GM19463 (cell line): ENCODE measurements around the gene MBTD1.
"Not testable (repeated sequence)": the region's sequence is repeated elsewhere in the genome, so short reads cannot be mapped to it uniquely, and the experiment has no call there.

ENCODE experiments used
- ATAC-seq: cut with Tn5 transposase; IDR thresholded peaks from one replicate; pipeline ENCODE4 v1.9.1; 2021; ENCODE audit warnings: mild to moderate bottlenecking, moderate library complexity; ENCODE audit not compliant: unreplicated experiment

MBTD1 gene

DNA sequence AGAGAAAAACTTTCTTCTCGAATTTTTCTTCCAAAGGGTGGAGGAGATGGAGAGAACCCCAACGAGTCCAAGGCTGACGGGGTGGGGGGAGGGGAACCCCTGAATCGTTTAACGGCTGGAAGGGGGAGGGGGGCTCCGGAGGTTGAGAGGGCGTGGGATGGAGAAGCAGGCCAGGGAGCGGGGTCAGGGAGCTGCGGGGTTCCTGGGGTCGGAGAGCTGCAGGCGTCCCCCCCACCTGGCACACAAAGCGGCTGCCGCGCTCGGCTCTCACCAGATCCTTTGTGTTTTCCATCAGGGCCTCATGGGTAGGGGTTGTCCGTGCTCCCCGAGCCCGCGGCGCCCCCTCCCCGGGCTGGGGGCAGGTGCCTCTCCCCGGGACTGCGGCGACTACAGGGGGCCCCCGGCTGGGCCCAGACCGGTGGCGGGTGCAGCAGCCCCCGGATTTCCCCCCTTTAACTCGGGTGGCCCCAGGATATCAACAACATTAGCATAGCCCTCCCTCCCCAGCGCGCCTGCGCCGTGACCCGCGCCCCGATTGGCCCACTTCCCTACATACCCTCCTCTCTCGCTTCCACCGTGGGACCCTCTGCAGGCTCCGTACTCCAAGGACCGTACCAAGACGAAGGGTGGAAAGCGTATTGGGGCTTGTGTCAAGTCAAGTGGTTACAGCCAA is at the start of gene MBTD1:
MBTD1 (minus strand) TSS at position 486 of the 673 bp plus-strand sequence. CDS start 34,888 bp downstream, outside the sequence.
- peak; percentile 74 for ATAC-seq

GRCh38 chr17:51305182-51305581 is 45.3 kb upstream of the MBTD1 start:
- no peak for ATAC-seq

DNA sequence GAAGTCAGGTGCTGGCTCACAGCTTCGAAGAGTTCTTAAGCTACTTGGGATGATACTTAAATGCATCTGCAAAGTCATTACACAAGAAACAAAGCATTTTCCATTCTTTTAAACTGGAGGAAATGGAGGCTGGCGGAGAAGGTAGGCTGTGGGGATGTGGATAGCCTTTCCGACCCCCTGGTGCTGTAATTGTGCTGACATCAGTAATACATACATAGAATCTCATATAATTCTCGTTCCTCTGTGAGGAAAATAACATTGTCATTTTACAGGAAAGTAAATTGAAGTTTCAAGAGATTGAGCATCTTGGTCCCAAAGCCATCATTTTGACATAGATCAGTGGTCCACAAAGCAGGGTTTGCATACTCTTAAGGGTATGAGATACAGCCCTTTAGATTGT is 40.0 kb upstream of the MBTD1 start:
- no peak for ATAC-seq

DNA sequence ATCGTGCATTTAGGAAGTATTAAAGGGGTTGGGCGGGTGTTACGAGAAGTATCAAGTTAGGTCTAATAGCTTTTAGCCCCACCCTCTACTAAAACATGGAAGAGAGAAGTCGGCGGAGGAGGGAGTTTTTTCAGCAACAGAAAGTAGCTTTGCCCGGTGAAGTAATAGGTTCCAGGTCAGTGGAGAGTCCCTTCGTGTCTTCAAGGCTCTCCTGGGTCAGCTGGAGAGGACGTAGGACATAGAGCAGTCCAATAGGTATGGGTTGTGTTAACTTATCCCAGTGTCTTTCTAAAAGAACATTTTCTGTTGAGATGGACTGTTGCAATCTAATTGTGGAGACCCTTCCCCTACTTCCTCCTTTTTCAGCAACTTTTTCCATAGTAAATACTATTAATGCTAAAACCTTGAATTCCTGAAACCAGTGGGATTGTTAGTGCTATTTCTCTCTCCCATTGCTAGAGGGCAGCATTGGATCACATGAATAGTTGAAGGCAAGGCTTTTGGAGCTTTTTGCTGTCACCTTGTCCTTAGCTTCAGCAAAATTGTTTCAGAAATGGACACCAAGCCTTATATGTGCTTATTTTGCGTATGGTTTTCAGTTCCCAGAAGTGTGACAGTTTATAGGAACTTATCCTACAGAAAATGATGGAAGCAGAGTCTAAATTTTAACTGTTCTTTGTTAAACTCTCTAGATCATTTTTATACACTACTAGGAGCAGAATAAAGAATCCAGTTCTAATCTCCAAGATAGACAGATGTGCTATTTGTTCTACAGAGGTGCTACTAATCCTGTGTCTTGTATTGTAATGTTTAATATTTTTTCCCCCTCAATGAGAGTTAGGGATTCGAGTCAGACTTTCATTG is 38.9 kb upstream of the MBTD1 start:
- ATAC-seq: no peak

DNA sequence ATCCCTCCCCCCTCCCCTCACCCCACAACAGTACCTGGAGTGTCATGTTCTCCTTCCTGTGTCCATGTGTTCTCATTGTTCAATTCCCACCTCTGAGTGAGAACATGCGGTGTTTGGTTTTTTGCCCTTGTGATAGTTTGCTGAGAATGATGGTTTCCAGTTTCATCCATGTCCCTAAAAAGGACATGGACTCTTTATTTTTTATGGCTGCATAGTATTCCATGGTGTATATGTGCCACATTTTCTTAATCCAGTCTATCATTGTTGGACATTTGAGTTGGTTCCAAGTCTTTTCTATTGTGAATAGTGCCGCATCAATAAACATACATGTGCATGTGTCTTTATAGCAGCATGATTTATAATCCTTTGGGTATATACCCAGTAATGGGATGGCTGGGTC is 34.5 kb upstream of the MBTD1 start:
- ATAC-seq: not testable (repeated sequence)

DNA sequence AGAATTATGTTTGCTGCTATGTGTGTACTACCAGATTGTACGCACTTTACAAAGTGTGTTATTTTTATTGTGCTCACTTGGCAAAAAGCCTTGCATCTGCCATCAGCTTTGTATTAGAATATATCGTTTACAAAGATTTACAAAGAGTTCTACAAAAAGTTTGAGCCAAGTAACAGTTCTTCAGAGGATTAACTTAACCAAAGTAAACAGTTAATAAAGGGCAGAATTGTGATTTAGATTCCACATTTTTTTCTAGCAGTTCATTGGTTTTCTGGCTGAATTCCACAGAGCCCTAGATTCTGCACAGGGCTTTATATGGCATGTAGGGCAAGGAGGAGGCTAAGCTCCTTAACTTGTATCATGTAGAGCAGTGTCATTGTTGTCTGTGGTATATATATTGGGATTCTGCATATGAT is 29.9 kb upstream of the MBTD1 start:
- no peak for ATAC-seq

- no peak for ATAC-seq
Observed at GRCh38 chr17:51287412-51287811, 27.6 kb upstream of the MBTD1 start.

DNA sequence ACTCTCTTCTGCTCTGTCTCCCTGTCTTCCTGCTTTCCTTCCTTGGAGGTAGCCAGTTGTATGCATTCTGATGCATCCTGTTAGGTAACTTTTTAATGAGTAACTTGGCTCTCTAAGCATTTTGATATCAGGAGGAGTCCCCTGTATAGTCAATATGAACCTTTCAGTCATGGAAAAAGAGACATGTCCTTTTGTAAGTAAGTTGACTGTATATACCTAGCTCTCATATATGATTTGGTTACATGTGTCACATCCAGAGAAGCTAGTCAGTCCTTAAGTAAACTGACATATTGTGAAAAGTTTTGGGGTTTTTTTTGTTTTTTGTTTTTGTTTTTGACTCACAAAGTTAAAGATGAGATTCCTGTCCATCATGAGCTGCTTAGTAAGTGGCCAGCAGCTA is 19.3 kb upstream of the MBTD1 start:
- no peak for ATAC-seq

DNA sequence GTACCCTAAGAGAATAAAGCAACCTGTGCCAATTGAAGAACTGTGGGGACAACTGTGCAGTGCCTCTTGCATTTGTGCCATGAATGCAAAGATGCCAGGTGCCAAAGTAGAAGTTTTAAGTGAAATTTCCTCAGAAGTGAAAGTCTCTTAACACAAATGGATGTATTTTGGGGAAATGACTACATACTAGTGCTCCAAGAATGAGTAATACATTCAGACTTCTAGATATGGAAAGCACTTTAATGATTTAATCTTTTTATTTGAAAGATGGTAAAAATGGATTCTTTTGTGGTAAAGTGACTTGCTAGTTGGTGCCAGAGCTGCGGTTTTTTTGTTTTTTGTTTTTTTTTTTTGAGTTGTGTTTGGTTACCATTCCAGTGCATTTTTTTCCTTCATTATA is 15.5 kb upstream of the MBTD1 start:
- no peak for ATAC-seq

GRCh38 chr17:51272812-51273211 is 13.0 kb upstream of the MBTD1 start:
- ATAC-seq: no peak

GRCh38 chr17:51270636-51271035 is 10.8 kb upstream of the MBTD1 start:
- no peak for ATAC-seq

GRCh38 chr17:51269991-51270390 is 10.1 kb upstream of the MBTD1 start:
- ATAC-seq: no peak

DNA sequence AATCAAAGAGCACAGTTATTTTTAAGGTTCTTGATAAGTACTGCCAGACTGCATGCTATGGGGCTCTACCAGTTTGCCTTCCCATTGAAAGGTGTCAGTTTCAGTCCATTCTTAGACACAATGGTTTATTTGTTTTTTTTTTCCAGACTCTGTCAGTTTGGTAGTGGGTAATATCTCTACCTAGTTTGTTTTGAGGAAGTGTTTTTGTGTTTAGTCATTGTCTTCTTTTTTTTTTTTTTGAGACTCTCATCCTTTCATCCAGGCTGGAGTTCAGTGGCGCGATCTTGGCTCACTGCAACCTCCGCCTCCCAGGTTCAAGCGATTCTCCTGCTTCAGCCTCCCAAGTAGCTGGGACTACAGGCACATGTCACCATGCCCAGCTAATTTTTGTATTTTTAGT is 4.6 kb upstream of the MBTD1 start:
- not testable (repeated sequence) for ATAC-seq

DNA sequence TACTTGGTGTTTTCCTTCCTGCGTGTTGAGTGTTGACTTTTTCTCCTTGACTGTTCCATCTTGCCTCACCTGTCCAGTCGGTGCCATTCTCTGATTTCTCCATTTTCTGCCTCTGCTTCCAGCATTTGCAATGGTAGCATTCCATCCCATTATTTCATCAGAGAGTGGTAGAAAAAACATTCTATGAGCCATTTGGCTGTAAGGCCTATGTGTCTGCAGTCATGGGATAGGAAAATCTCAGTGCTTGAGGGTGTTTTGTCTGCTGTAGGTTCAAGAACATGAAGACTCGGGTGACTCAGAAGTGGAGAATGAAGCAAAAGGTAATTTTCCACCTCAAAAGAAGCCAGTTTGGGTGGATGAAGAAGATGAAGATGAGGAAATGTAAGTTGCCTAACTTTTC is 3.2 kb upstream of the MBTD1 start:
- ATAC-seq: no peak

DNA sequence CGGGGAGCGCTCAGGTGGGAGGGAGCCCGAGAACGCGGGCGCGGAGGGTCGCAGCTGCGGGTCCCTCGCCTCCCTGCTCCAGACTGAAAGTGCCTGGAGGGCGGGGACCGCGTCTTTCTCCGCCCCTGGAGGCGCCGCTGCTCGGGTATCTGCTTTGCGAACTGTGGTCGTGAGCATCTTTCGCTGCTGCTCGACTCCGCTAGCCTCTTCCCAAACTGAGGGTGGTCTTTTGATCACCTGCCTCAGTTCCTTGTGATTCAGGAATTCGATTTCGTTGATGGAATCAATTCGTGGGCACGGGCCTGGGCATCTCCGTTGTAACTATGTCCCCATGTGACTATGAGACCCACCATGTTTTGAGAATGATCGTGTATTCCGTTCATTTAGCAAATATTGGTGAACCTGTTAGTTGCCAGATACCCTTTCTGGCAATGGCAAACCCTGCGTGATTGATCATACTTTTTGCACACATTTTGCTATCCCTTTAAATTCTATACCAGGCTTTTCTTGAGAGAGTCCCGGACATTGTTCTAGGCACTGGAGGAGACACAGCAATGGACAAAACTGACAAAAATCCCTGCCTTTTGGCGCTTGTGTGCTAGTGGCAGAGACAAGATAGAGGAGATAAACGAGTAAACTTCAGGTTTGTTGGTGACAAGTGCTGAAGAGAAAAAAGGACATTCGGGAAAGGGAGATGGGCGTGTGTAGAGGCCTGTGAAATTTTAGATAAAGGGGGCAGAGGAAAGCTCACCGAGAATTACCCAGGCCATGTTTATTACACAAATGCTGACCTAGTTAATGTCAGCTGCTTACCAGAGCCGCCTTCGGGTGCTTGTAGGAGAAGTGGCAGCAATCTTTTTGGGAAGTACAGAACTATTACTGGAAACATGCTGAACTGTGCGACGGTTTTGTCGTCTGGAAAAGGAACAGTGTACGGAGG is 1.4 kb upstream of the MBTD1 start:
- no peak for ATAC-seq

- ATAC-seq: peak; percentile 69
Observed at GRCh38 chr17:51260237-51261023, 581 bp upstream of the MBTD1 start, which contains the start of gene UTP18. UTP18 (plus strand) TSS chr17:51260546; CDS start chr17:51260585, 39 bp downstream.

DNA sequence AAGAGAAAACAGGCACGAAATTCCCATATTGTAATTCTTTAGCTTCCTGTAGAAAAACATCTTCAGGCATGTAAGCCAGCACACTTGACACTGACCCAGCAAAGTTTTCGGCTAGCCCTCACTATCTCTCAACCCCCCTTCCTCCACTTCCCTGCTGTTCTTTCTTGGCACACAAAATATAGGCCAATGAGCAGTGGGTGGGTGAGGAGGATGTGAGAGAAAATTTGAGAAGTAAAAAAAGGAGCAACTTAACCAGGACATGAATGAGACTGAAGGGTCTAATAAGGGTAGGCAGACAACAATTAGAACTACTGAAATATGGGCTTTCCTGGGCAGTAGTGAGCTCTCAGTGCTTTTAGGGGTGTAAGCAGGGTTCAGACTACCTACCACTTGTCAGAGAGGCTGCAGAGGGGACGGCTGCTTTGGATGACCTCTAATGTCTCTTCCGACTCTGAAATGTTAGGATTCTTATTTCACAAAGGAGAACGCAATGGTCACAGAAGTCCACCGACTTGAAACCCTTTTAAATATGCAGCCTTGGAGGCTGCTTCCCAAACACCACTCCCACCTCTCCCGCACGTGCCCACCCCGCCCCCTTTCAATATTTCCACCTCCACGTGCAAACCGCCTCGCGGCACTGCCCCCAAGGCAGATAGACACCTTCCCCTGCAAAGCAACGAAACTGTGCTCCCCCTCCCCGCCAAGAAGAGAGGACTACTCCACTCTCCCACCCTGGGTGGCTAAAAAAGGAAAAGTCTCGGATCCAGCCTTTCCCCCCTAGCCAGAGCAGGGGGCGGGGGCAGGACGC is 889 bp downstream of the MBTD1 start:
- no peak for ATAC-seq

DNA sequence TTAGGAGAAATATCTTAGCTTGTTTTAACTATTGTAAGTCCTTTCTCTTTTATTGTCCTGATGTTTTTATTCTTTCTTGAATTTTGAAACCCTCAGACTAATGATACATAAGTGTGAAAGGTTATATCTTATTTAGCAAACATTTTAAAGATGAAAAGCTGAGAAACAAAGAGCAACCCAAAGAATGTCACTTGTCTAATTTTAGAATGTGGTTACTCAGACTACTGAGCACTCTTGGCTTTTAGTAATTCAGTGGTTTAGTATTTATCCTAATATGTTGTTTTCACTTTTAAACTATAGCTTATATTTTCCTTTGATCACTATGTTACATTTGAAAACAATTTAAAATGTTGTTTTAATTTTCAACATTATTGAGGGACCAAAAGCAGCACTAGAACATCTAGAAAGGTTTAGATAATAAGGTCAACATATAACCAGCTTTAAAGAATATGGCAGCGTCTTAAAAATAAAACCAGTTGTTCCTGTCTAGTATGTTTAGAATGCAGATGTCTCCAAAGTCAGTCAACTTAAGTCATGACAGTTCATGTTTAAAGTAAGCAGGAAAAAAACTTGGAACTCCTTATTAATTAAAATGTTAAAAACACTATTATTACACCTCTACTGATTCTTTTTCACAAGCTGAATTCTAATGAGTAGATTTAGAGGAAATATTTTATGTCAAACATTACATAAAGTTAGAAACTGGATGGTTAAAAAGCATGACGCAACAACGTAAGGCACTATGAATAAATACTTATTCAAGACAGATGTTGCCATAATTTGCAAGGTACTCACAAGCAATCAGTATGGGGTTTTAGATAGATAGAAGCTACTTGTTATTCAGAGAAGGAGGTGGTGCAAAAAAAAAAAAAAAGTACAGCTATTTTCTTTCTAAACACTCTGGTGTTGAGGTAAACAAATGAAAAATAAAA is 2.4 kb downstream of the MBTD1 start:
- no peak for ATAC-seq
